ENCODE data around the gene MBOAT2. TPM values are rescaled to one million over a fixed set of nuclear protein-coding genes. Genes with fewer than 3 reads are reported as not detected.

Gene MBOAT2
- total and polyA plus RNA-seq, 4 donors: 0.57 to 65.5 (median 3.2) TPM

DNA sequence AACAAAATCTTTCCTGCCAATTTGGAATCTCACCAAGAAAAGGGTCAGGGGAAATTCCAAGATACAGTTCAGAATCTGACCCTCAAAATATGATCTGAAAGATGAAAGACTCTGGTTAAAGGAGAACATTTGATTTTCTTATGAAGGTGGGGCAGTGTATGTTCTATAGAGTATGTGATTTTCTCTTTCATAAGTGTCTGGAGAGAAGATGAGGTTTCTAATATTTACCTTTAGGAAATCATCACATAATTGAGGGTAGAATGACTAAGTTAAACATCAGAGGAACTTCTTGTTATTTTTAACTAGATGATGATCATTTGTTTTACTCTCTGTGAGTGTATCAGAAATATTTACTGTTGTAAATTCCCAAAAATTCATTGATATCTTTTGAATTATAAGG is 27.8 kb upstream of the MBOAT2 start (continued):
- TF ChIP-seq RXRA (IDR thresholded peaks at IDR 0.05) (no peak), CTCF (IDR thresholded peaks at IDR 0.05; ENCODE audit: low read depth, low read length, missing input control) (no peak), RAD21 (IDR thresholded peaks at IDR 0.05) (no peak)

DNA sequence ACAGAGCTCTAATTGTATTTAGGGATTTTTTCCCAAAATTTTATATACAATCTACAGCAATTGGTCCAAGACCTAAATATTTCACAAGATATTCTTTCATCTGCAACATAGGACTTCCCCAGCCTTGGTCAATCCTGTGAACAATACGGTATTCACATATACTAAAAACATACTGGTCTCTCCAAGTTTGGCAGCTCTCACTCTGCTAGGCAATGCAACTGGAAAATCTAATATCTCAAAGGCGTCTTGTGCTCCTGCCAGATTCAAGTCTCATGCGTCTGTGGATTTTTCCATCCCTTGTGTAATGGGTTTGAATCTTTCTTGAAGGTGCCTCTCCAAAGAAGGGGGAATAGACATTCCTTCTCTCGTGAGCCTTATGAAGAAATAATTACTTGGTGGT is 27.4 kb upstream of the MBOAT2 start:
- H3K9ac ChIP-seq (ENCODE audit: low read depth in 1 of 2, low read length in 2 of 2): no peak overlapping the region
- WGBS: 65% methylated on average over 4 of the region's 4 CpGs

DNA sequence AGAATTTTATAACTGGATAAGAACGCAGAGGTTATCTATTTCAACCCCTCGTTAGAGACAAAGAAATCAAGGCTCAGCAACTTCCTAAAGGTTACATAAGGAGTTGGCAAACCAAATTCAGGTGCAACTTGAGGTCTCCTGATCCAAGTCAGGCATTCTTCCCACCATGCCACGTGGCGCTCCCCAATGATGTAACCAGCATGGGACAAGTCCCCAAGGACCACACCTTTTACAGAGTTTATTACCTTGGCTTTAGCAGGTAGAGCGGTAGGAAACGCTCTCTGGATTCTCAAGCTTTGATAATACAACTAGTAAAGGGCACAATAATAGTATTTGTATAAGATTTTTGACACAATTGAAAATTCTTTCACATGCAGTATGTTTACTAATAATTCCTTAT is 26.7 kb upstream of the MBOAT2 start:
- TF ChIP-seq EGR1 (IDR thresholded peaks at IDR 0.05; ENCODE audit: low read depth in 2 of 2): no peak
- TF ChIP-seq SP1 (IDR thresholded peaks at IDR 0.05): no peak
- TF ChIP-seq RAD21 (IDR thresholded peaks at IDR 0.05): no peak
- no peak for TF ChIP-seq CTCF (IDR thresholded peaks at IDR 0.05; ENCODE audit: low read depth, low read length, missing input control)
- TF ChIP-seq, protein P1, sequence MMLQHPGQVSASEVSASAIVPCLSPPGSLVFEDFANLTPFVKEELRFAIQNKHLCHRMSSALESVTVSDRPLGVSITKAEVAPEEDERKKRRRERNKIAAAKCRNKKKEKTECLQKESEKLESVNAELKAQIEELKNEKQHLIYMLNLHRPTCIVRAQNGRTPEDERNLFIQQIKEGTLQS (IDR thresholded peaks at IDR 0.05): no peak
- TF ChIP-seq, protein P2, sequence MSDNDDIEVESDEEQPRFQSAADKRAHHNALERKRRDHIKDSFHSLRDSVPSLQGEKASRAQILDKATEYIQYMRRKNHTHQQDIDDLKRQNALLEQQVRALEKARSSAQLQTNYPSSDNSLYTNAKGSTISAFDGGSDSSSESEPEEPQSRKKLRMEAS (IDR thresholded peaks at IDR 0.05): no peak
- no peak for TF ChIP-seq RXRA (IDR thresholded peaks at IDR 0.05)
- TF ChIP-seq, protein P3, sequence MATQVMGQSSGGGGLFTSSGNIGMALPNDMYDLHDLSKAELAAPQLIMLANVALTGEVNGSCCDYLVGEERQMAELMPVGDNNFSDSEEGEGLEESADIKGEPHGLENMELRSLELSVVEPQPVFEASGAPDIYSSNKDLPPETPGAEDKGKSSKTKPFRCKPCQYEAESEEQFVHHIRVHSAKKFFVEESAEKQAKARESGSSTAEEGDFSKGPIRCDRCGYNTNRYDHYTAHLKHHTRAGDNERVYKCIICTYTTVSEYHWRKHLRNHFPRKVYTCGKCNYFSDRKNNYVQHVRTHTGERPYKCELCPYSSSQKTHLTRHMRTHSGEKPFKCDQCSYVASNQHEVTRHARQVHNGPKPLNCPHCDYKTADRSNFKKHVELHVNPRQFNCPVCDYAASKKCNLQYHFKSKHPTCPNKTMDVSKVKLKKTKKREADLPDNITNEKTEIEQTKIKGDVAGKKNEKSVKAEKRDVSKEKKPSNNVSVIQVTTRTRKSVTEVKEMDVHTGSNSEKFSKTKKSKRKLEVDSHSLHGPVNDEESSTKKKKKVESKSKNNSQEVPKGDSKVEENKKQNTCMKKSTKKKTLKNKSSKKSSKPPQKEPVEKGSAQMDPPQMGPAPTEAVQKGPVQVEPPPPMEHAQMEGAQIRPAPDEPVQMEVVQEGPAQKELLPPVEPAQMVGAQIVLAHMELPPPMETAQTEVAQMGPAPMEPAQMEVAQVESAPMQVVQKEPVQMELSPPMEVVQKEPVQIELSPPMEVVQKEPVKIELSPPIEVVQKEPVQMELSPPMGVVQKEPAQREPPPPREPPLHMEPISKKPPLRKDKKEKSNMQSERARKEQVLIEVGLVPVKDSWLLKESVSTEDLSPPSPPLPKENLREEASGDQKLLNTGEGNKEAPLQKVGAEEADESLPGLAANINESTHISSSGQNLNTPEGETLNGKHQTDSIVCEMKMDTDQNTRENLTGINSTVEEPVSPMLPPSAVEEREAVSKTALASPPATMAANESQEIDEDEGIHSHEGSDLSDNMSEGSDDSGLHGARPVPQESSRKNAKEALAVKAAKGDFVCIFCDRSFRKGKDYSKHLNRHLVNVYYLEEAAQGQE (IDR thresholded peaks at IDR 0.05): no peak
- Histone ChIP-seq H3K4me3 (ENCODE audit: low read depth in 1 of 3, low read length in 3 of 3) (no peak overlapping the region), H3K9me3 (ENCODE audit: control insufficient read depth in 4 of 4, low read length in 3 of 4) (no peaks in the 10 kb centered on the region), H3K4me1 (ENCODE audit: control insufficient read depth in 4 of 4, insufficient read depth in 4 of 4, low read length in 3 of 4) (no peaks in the 10 kb centered on the region), H3K36me3 (ENCODE audit: control insufficient read depth in 4 of 4, insufficient read depth in 3 of 4, low read depth in 1 of 4, low read length in 3 of 4) (no peaks in the 10 kb centered on the region), H3K27ac (ENCODE audit: low read depth in 1 of 2, low read length in 2 of 2) (no peak overlapping the region), H3K9ac (ENCODE audit: low read depth in 1 of 2, low read length in 2 of 2) (no peak overlapping the region), H3K27me3 (ENCODE audit: control insufficient read depth in 4 of 4, insufficient read depth in 4 of 4, low read length in 3 of 4) (peaks cover 0 to 4% (median 0%) of the 10 kb centered on the region in 4 donors)
- no peak for DNase-seq (ENCODE audit: low spot score)
- 83% methylated on average over 6 of the region's 6 CpGs for whole genome bisulfite sequencing

More for the DNA sequence above, 27.4 kb upstream of the MBOAT2 start:
- H3K9me3 ChIP-seq (ENCODE audit: control insufficient read depth in 4 of 4, low read length in 3 of 4): no peaks in the 10 kb centered on the region
- no peak overlapping the region for H3K4me3 ChIP-seq (ENCODE audit: low read depth in 1 of 3, low read length in 3 of 3)
- no peak for DNase-seq (ENCODE audit: low spot score)
- no peak overlapping the region for H3K27ac ChIP-seq (ENCODE audit: low read depth in 1 of 2, low read length in 2 of 2)
- TF ChIP-seq YY1 (IDR thresholded peaks at IDR 0.05) (no peak), CTCF (IDR thresholded peaks at IDR 0.05; ENCODE audit: low read depth, low read length, missing input control) (no peak), JUND (IDR thresholded peaks at IDR 0.05) (no peak), NR2F2 (IDR thresholded peaks at IDR 0.05) (no peak)
- TF ChIP-seq, protein P1 (IDR thresholded peaks at IDR 0.05): no peak
- TF ChIP-seq, protein P2 (IDR thresholded peaks at IDR 0.05): no peak
- H3K4me1 ChIP-seq (ENCODE audit: control insufficient read depth in 4 of 4, insufficient read depth in 4 of 4, low read length in 3 of 4): no peaks in the 10 kb centered on the region
- H3K27me3 ChIP-seq (ENCODE audit: control insufficient read depth in 4 of 4, insufficient read depth in 4 of 4, low read length in 3 of 4): peaks cover 0 to 2% (median 0%) of the 10 kb centered on the region in 4 donors
- H3K36me3 ChIP-seq (ENCODE audit: control insufficient read depth in 4 of 4, insufficient read depth in 3 of 4, low read depth in 1 of 4, low read length in 3 of 4): no peaks in the 10 kb centered on the region
